SK-N-SH (cell line): ENCODE data around the gene PLK3. TPM values are rescaled to one million over a fixed set of nuclear protein-coding genes. Genes with fewer than 3 reads are reported as not detected.

Experiments used
- CTCF ChIA-PET: fragments of 300-600, 350-600 bp; formaldehyde crosslinking; extraction: SDS; loops from one replicate; lab custom pipeline; 2021; lab: Yijun Ruan, JAX
- POLR2A ChIA-PET: fragments of 350-600 bp; sonication (Branson Sonifier 250); formaldehyde crosslinking; extraction: SDS; loops from one replicate; lab custom pipeline; 2020; ENCODE audit warnings: antibody characterized with exemption, inconsistent platforms; lab: Yijun Ruan, JAX
- DNase-seq: peaks from one replicate; pipeline ENCODE4 v3.0.0; 2012
- H2AFZ ChIP-seq: fragments of 200-600 bp; sonication (generic); 2 replicates; pipeline ENCODE4 v1.8.1; 2016; ENCODE audit warnings: antibody characterized with exemption, mild to moderate bottlenecking, low read depth
- H3F3A ChIP-seq: fragments of 200-600 bp; sonication (generic); replicated peaks from 2 replicates; pipeline ENCODE3; 2016; ENCODE audit warnings: antibody characterized with exemption, mild to moderate bottlenecking; ENCODE audit not compliant: insufficient read depth
- H3K27ac ChIP-seq, 2 experiments: fragments of 200-500 bp in 1 of 2; fragments of 200-600 bp in 1 of 2; sonication (Bioruptor generic) in 1 of 2; sonication (generic), shearing (Covaris generic) in 1 of 2; 2 replicates each; pipeline versions ENCODE4 v1.5.1 to v1.6.1; 2014 to 2016; ENCODE audit warnings: low read depth in 2 of 2, inconsistent platforms in 1 of 2, low read length in 1 of 2, mild to moderate bottlenecking in 1 of 2, mixed read lengths in 1 of 2
- H3K27me3 ChIP-seq: fragments of 200-600 bp; sonication (generic), shearing (Covaris generic); 2 replicates; pipeline ENCODE4 v1.6.1; 2016; ENCODE audit warnings: mixed run types; ENCODE audit not compliant: insufficient read depth
- H3K36me3 ChIP-seq, 2 experiments: fragments of 200-500 bp in 1 of 2; fragments of 200-600 bp in 1 of 2; sonication (Bioruptor generic) in 1 of 2; sonication (generic) in 1 of 2; replicated peaks in 1 of 2; 2 replicates each; pipeline versions ENCODE3 to v1.5.1; 2014 to 2016; ENCODE audit warnings: low read length in 1 of 2, mild to moderate bottlenecking in 1 of 2; ENCODE audit not compliant: insufficient read depth in 2 of 2, control insufficient read depth in 1 of 2
- H3K4me1 ChIP-seq, 2 experiments: fragments of 200-500 bp in 1 of 2; fragments of 200-600 bp in 1 of 2; sonication (Bioruptor generic) in 1 of 2; sonication (generic), shearing (Covaris generic) in 1 of 2; 2 replicates each; pipeline versions ENCODE4 v1.5.1 to v1.6.1; 2014 to 2016; ENCODE audit warnings: low read depth in 1 of 2, low read length in 1 of 2, mixed run types in 1 of 2; ENCODE audit not compliant: insufficient read depth in 2 of 2, control insufficient read depth in 1 of 2
- H3K4me2 ChIP-seq: fragments of 200-600 bp; sonication (generic), shearing (Covaris generic); 2 replicates; pipeline ENCODE4 v1.6.1; 2017; ENCODE audit warnings: mixed run types
- H3K4me3 ChIP-seq, 2 experiments: fragments of 200-500 bp in 1 of 2; fragments of 200-600 bp in 1 of 2; sonication (Bioruptor generic) in 1 of 2; sonication (generic), shearing (Covaris generic) in 1 of 2; 2 replicates each; pipeline versions ENCODE4 v1.5.1 to v1.8.1; 2014 to 2016; ENCODE audit warnings: low read depth in 2 of 2, inconsistent platforms in 1 of 2, low read length in 1 of 2, mild to moderate bottlenecking in 1 of 2, mixed read lengths in 1 of 2, moderate library complexity in 1 of 2
- H3K79me2 ChIP-seq: fragments of 200-600 bp; sonication (generic); 2 replicates; pipeline ENCODE4 v1.8.1; 2017; ENCODE audit warnings: mild to moderate bottlenecking; ENCODE audit not compliant: insufficient read depth
- H3K9ac ChIP-seq: fragments of 200-600 bp; sonication (generic); 2 replicates; pipeline ENCODE4 v1.6.1; 2017; ENCODE audit warnings: mixed run types
- H3K9me2 ChIP-seq: fragments of 200-600 bp; sonication (generic); 2 replicates; pipeline ENCODE4 v1.6.1; 2017; ENCODE audit warnings: mixed run types
- H3K9me3 ChIP-seq: fragments of 200-600 bp; sonication (generic); 2 replicates; pipeline ENCODE4 v1.6.1; 2017; ENCODE audit warnings: mixed run types, mild to moderate bottlenecking, moderate library complexity
- H4K20me1 ChIP-seq: fragments of 200-600 bp; sonication (generic); 2 replicates; pipeline ENCODE4 v1.6.1; 2017; ENCODE audit warnings: mild to moderate bottlenecking, mixed run types; ENCODE audit not compliant: insufficient read depth
- CHD2 ChIP-seq: fragments of 150-350 bp; IDR thresholded peaks from 2 replicates; pipeline ENCODE4 v1.6.1; 2018; ENCODE audit warnings: low read length; ENCODE audit not compliant: partially characterized antibody
- ELF1 ChIP-seq: IDR thresholded peaks from 2 replicates; pipeline ENCODE4 v1.4.0; 2012
- EP300 ChIP-seq, 2 experiments: IDR thresholded peaks; 2 replicates each; pipeline versions ENCODE4 v1.4.0 to v1.6.1; 2012; ENCODE audit warnings: borderline replicate concordance in 1 of 2, low read depth in 1 of 2, low read length in 1 of 2
- FOSL2 ChIP-seq: IDR thresholded peaks from 2 replicates; pipeline ENCODE4 v1.4.0; 2012; ENCODE audit warnings: low read depth, mild to moderate bottlenecking, moderate library complexity, borderline replicate concordance
- FOXJ3 ChIP-seq: sonication (generic); formaldehyde crosslinking; IDR thresholded peaks from 2 replicates; pipeline ENCODE4 v1.5.1; 2020; ENCODE audit warnings: mild to moderate bottlenecking, missing genetic modification reagents
- FOXM1 ChIP-seq: IDR thresholded peaks from 2 replicates; pipeline ENCODE4 v1.4.0; 2012; ENCODE audit warnings: low read depth, mild to moderate bottlenecking
- GABPA ChIP-seq: IDR thresholded peaks from 2 replicates; pipeline ENCODE4 v1.4.0; 2012; ENCODE audit warnings: low read depth, mild to moderate bottlenecking
- GATA2 ChIP-seq: sonication (generic); formaldehyde crosslinking; IDR thresholded peaks from 2 replicates; pipeline ENCODE4 v1.5.0; 2020; ENCODE audit warnings: mild to moderate bottlenecking, missing genetic modification reagents
- IRF3 ChIP-seq: fragments of 150-350 bp; IDR thresholded peaks from 2 replicates; pipeline ENCODE4 v1.6.1; 2016; ENCODE audit warnings: mild to moderate bottlenecking, low read depth, low read length
- MEF2A ChIP-seq: IDR thresholded peaks from 2 replicates; pipeline ENCODE4 v1.4.0; 2012; ENCODE audit warnings: low read depth, borderline replicate concordance
- NFIC ChIP-seq: IDR thresholded peaks from 2 replicates; pipeline ENCODE4 v1.4.0; 2012; ENCODE audit warnings: borderline replicate concordance
- NRF1 ChIP-seq: IDR thresholded peaks from 2 replicates; pipeline ENCODE4 v1.6.1; 2012; ENCODE audit warnings: low read depth, mild to moderate bottlenecking, low read length
- RAD21 ChIP-seq: IDR thresholded peaks from 2 replicates; pipeline ENCODE4 v1.6.1; 2012; ENCODE audit warnings: mild to moderate bottlenecking, low read length
- RCOR1 ChIP-seq: fragments of 150-350 bp; IDR thresholded peaks from 2 replicates; pipeline ENCODE4 v1.6.1; 2017; ENCODE audit warnings: antibody characterized with exemption, low read length
- RXRA ChIP-seq: IDR thresholded peaks from 2 replicates; pipeline ENCODE4 v1.4.0; 2012; ENCODE audit warnings: low read depth, mild to moderate bottlenecking, borderline replicate concordance
- SIN3A ChIP-seq: IDR thresholded peaks from 2 replicates; pipeline ENCODE4 v1.6.1; 2012; ENCODE audit warnings: low read depth, mild to moderate bottlenecking, low read length, moderate library complexity, borderline replicate concordance
- SMC3 ChIP-seq: IDR thresholded peaks from 2 replicates; pipeline ENCODE4 v1.6.1; 2012; ENCODE audit warnings: low read depth, low read length, improper control_type of control experiment
- TAF1 ChIP-seq: IDR thresholded peaks from 2 replicates; pipeline ENCODE4 v1.6.1; 2012; ENCODE audit warnings: low read depth, mild to moderate bottlenecking, low read length, moderate library complexity, borderline replicate concordance
- USF1 ChIP-seq: IDR thresholded peaks from 2 replicates; pipeline ENCODE4 v1.4.0; 2012; ENCODE audit warnings: low read depth, borderline replicate concordance
- YY1 ChIP-seq: IDR thresholded peaks from 2 replicates; pipeline ENCODE4 v1.4.0; 2012; ENCODE audit warnings: low read depth, mild to moderate bottlenecking
- WGBS: methylation state at CpG from one replicate; pipeline ENCODE4 v1.1.6; 2017; ENCODE audit warnings: low lambda C conversion rate; 5-methylcytosine and 5-hydroxymethylcytosine counted together
- polyA plus RNA-seq, 3 experiments: library from polyadenylated mRNA; depleted of rRNA; stranded (reverse); fragments of >200 nt; gene quantifications; 2 replicates each; pipeline ENCODE4 v1.2.3, GENCODE V29; 2012

The PLK3 gene
- polyA plus RNA-seq, 1 of the 3 experiments (the other 2 are of a cell fraction) = 82.8 TPM

GRCh38 chr1:44802306-44803061 is 2.3 kb downstream of the PLK3 start:
- peak overlapping the region; percentile 98 for H3K9ac ChIP-seq
- DNase-seq = no peak
- peaks cover 36% of the 10 kb centered on the region for H3F3A ChIP-seq
- no peak overlapping the region for H2AFZ ChIP-seq
- H3K27ac ChIP-seq = peak overlapping the region in 1 of 2 experiments; percentile 100; a peak in 2 of 4 replicates
- peaks cover 43 to 49% of the 10 kb centered on the region in 2 experiments for H3K36me3 ChIP-seq
- CTCF ChIA-PET = no interaction called here
- no peaks in the 10 kb centered on the region for H3K27me3 ChIP-seq
- H4K20me1 ChIP-seq = peaks cover 32% of the 10 kb centered on the region
- H3K79me2 ChIP-seq = peaks cover 57% of the 10 kb centered on the region
- WGBS = 90% methylated on average over 8 of the region's 13 CpGs
- no peaks in the 10 kb centered on the region for H3K9me3 ChIP-seq
- TF ChIP-seq FOXM1 (no peak), RXRA (no peak), SIN3A (no peak), MEF2A (no peak), GABPA (no peak), EP300 (IDR thresholded peaks at IDR 0.05; ENCODE audit: borderline replicate concordance in 1 of 2, low read depth in 1 of 2, low read length in 1 of 2) (no peak), RAD21 (no peak), NFIC (no peak), ELF1 (no peak), FOSL2 (no peak), YY1 (no peak), GATA2 (CRISPR knock-in tag) (no peak), TAF1 (no peak), SMC3 (no peak), USF1 (no peak), CHD2 (no peak), FOXJ3 (CRISPR knock-in tag) (no peak)
- peak overlapping the region; percentile 87 to 96; a peak in 3 of 4 replicates for H3K4me3 ChIP-seq
- peak overlapping the region; percentile 98 for H3K4me2 ChIP-seq
- H3K4me1 ChIP-seq = peaks cover 29 to 38% of the 10 kb centered on the region in 2 experiments; a peak in 3 of 4 replicates
- H3K9me2 ChIP-seq = no peaks in the 10 kb centered on the region
- POLR2A ChIA-PET = no interaction called here

DNA sequence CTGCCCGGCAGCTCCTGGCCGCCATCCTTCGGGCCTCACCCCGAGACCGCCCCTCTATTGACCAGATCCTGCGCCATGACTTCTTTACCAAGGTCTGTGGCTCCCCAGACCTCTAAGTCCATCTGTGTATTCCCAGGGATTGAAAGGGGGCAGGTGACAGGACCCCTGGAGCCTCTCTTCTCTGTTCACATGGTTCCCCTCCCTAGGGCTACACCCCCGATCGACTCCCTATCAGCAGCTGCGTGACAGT is 2.8 kb downstream of the PLK3 start:
- CTCF ChIA-PET = no interaction called here
- Histone ChIP-seq H3F3A (peaks cover 38% of the 10 kb centered on the region), H4K20me1 (peaks cover 32% of the 10 kb centered on the region), H3K9me2 (no peaks in the 10 kb centered on the region), H3K9me3 (no peaks in the 10 kb centered on the region), H3K4me2 (peak overlapping the region; percentile 98), H3K4me3 (peak overlapping the region; percentile 87 to 96; a peak in 3 of 4 replicates), H3K27ac (peak overlapping the region in 1 of 2 experiments; percentile 100; a peak in 1 of 4 replicates), H3K4me1 (peaks cover 34 to 40% of the 10 kb centered on the region in 2 experiments; a peak in 3 of 4 replicates), H3K36me3 (peaks cover 43 to 49% of the 10 kb centered on the region in 2 experiments), H2AFZ (no peak overlapping the region), H3K27me3 (no peaks in the 10 kb centered on the region), H3K79me2 (peaks cover 59% of the 10 kb centered on the region), H3K9ac (peak overlapping the region; percentile 98)
- POLR2A ChIA-PET = no interaction called here
- no peak for DNase-seq
- 100% methylated on average over 3 of the region's 9 CpGs for WGBS
- TF ChIP-seq EP300 (IDR thresholded peaks at IDR 0.05; ENCODE audit: borderline replicate concordance in 1 of 2, low read depth in 1 of 2, low read length in 1 of 2) (no peak), RCOR1 (no peak), NRF1 (no peak), FOXM1 (no peak), IRF3 (no peak)
